ENCODE measurements around the gene DNMT3L.

- TF ChIP-seq, protein P1, sequence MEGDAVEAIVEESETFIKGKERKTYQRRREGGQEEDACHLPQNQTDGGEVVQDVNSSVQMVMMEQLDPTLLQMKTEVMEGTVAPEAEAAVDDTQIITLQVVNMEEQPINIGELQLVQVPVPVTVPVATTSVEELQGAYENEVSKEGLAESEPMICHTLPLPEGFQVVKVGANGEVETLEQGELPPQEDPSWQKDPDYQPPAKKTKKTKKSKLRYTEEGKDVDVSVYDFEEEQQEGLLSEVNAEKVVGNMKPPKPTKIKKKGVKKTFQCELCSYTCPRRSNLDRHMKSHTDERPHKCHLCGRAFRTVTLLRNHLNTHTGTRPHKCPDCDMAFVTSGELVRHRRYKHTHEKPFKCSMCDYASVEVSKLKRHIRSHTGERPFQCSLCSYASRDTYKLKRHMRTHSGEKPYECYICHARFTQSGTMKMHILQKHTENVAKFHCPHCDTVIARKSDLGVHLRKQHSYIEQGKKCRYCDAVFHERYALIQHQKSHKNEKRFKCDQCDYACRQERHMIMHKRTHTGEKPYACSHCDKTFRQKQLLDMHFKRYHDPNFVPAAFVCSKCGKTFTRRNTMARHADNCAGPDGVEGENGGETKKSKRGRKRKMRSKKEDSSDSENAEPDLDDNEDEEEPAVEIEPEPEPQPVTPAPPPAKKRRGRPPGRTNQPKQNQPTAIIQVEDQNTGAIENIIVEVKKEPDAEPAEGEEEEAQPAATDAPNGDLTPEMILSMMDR (IDR thresholded peaks at IDR 0.05; ENCODE audit: low read depth, low read length), result no peak
- TF ChIP-seq, protein P2, sequence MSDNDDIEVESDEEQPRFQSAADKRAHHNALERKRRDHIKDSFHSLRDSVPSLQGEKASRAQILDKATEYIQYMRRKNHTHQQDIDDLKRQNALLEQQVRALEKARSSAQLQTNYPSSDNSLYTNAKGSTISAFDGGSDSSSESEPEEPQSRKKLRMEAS (IDR thresholded peaks at IDR 0.05; ENCODE audit: low read depth, low read length), result no peak
Measured at GRCh38 chr21:44275041-44275440, 13.3 kb upstream of the DNMT3L start.
